HepG2 (cell line): ENCODE data around the gene EHD4. TPM values are rescaled to one million over a fixed set of nuclear protein-coding genes. Genes with fewer than 3 reads are reported as not detected.

Experiments
- CBX5 ChIP-seq: sonication (generic); formaldehyde crosslinking; IDR thresholded peaks from 2 replicates; pipeline ENCODE4 v1.4.0; 2020; ENCODE audit warnings: missing genetic modification reagents, borderline replicate concordance
- GABPA ChIP-seq, 2 experiments: IDR thresholded peaks; 2 replicates each; pipeline ENCODE4 v1.6.1; 2011 to 2016; ENCODE audit warnings: low read depth in 2 of 2, low read length in 1 of 2, missing biosample characterization in 1 of 2, missing genetic modification characterization in 1 of 2
- GTF2F1 ChIP-seq: fragments of 150-350 bp; IDR thresholded peaks from 2 replicates; pipeline ENCODE4 v1.6.1; 2014; ENCODE audit warnings: low read length
- IRX3 ChIP-seq: sonication (generic); formaldehyde crosslinking; IDR thresholded peaks from 2 replicates; pipeline ENCODE4 v1.8.1; 2023; ENCODE audit warnings: mild to moderate bottlenecking, low read depth, missing genetic modification reagents, borderline replicate concordance
- KDM5B ChIP-seq: sonication (generic); formaldehyde crosslinking; IDR thresholded peaks from 2 replicates; pipeline ENCODE4 v1.4.0; 2020; ENCODE audit warnings: missing genetic modification reagents, mild to moderate bottlenecking, borderline replicate concordance
- MAFG ChIP-seq: sonication (generic); formaldehyde crosslinking; IDR thresholded peaks from 2 replicates; pipeline ENCODE4 v1.5.1; 2020; ENCODE audit warnings: mild to moderate bottlenecking, missing genetic modification reagents
- MLLT10 ChIP-seq: sonication (generic); formaldehyde crosslinking; IDR thresholded peaks from 2 replicates; pipeline ENCODE4 v1.4.0; 2020; ENCODE audit warnings: missing genetic modification reagents
- MTF1 ChIP-seq: sonication (generic); formaldehyde crosslinking; IDR thresholded peaks from 2 replicates; pipeline ENCODE4 v1.5.0; 2020; ENCODE audit warnings: missing genetic modification reagents
- NFIC ChIP-seq: IDR thresholded peaks from 2 replicates; pipeline ENCODE4 v1.6.1; 2012; ENCODE audit warnings: mild to moderate bottlenecking, low read length, inconsistent platforms
- NR2F1 ChIP-seq, 2 experiments: fragments of 450-650 bp in 1 of 2; formaldehyde crosslinking in 1 of 2; IDR thresholded peaks; 2 replicates each; pipeline versions ENCODE4 v1.5.0 to v1.6.1; 2016 to 2020; ENCODE audit warnings: mild to moderate bottlenecking in 1 of 2, missing compliant biosample characterization in 1 of 2, missing genetic modification reagents in 1 of 2, moderate library complexity in 1 of 2
- NR3C1 ChIP-seq: sonication (generic); formaldehyde crosslinking; IDR thresholded peaks from 2 replicates; pipeline ENCODE4 v1.4.0; 2020; ENCODE audit warnings: missing genetic modification reagents
- RXRB ChIP-seq: IDR thresholded peaks from 2 replicates; pipeline ENCODE4 v1.6.1; 2016; ENCODE audit warnings: borderline replicate concordance, missing genetic modification reagents, missing compliant biosample characterization
- TOE1 ChIP-seq: sonication (generic); formaldehyde crosslinking; IDR thresholded peaks from 2 replicates; pipeline ENCODE4 v1.4.0; 2020; ENCODE audit warnings: mild to moderate bottlenecking, missing genetic modification reagents
- TRIM24 ChIP-seq: sonication (generic); formaldehyde crosslinking; IDR thresholded peaks from 2 replicates; pipeline ENCODE4 v1.8.0; 2022; ENCODE audit warnings: mild to moderate bottlenecking, missing genetic modification reagents
- XRCC5 ChIP-seq: fragments of 200-400 bp; formaldehyde crosslinking; optimal IDR thresholded peaks from 2 replicates; pipeline ENCODE3; 2017; ENCODE audit warnings: mild to moderate bottlenecking, low read length
- ZFP36 ChIP-seq: fragments of 150-350 bp; IDR thresholded peaks from 2 replicates; pipeline ENCODE4 v1.6.1; 2018; ENCODE audit warnings: borderline replicate concordance, low read length, low read depth; ENCODE audit not compliant: partially characterized antibody
- ZFP36L2 ChIP-seq: sonication (generic); formaldehyde crosslinking; IDR thresholded peaks from 2 replicates; pipeline ENCODE4 v1.4.0; 2020; ENCODE audit warnings: missing genetic modification reagents
- ZNF124 ChIP-seq: sonication (generic); formaldehyde crosslinking; IDR thresholded peaks from 2 replicates; pipeline ENCODE4 v1.4.0; 2020; ENCODE audit warnings: missing genetic modification reagents
- ZNF17 ChIP-seq: sonication (generic); formaldehyde crosslinking; IDR thresholded peaks from 2 replicates; pipeline ENCODE4 v1.5.0; 2020; ENCODE audit warnings: mild to moderate bottlenecking, missing genetic modification reagents
- ZNF331 ChIP-seq: sonication (generic); formaldehyde crosslinking; IDR thresholded peaks from 2 replicates; pipeline ENCODE4 v1.4.0; 2020; ENCODE audit warnings: missing genetic modification reagents
- ZNF556 ChIP-seq: sonication (generic); formaldehyde crosslinking; IDR thresholded peaks from 2 replicates; pipeline ENCODE4 v1.4.0; 2020; ENCODE audit warnings: mild to moderate bottlenecking, missing genetic modification reagents, borderline replicate concordance
- ZNF562 ChIP-seq: sonication (generic); formaldehyde crosslinking; IDR thresholded peaks from 2 replicates; pipeline ENCODE4 v1.8.0; 2022; ENCODE audit warnings: missing genetic modification reagents, borderline replicate concordance
- ZNF564 ChIP-seq: sonication (generic); formaldehyde crosslinking; IDR thresholded peaks from 2 replicates; pipeline ENCODE4 v1.8.1; 2023; ENCODE audit warnings: mild to moderate bottlenecking, missing genetic modification reagents
- ZNF674 ChIP-seq: sonication (generic); formaldehyde crosslinking; IDR thresholded peaks from 2 replicates; pipeline ENCODE4 v1.5.0; 2020; ENCODE audit warnings: low read depth, mild to moderate bottlenecking, missing genetic modification reagents
- ZNF703 ChIP-seq: sonication (generic); formaldehyde crosslinking; IDR thresholded peaks from 2 replicates; pipeline ENCODE4 v1.5.1; 2020; ENCODE audit warnings: missing genetic modification reagents, mild to moderate bottlenecking, moderate library complexity, borderline replicate concordance
- ZNF782 ChIP-seq: sonication (generic); formaldehyde crosslinking; IDR thresholded peaks from 2 replicates; pipeline ENCODE4 v1.4.0; 2020; ENCODE audit warnings: missing genetic modification reagents, mild to moderate bottlenecking, borderline replicate concordance
- polyA plus RNA-seq, 8 experiments: library from polyadenylated mRNA; depleted of rRNA in 3 of 8; stranded (reverse) in 7 of 8; unstranded in 1 of 8; fragments of >200 nt; fragmentation: Illumina TruSeq in 4 of 8; extraction: Trizol in 4 of 8; gene quantifications; 2 replicates each; pipeline versions ENCODE4 v1.2.1 to v1.2.3, GENCODE V29; 2011 to 2016; ENCODE audit warnings: low read depth in 4 of 8, missing spikeins in 1 of 8, mixed read lengths in 1 of 8; ENCODE audit not compliant: insufficient read depth in 1 of 8
- total RNA-seq, 5 experiments: library from RNA; depleted of rRNA; stranded (reverse); fragments of >200 nt; fragmentation: Illumina TruSeq; extraction: Trizol; gene quantifications; 2 replicates each; pipeline ENCODE4 v1.2.3, GENCODE V29; 2016; ENCODE audit warnings: low read depth in 1 of 5
- TF ChIP-seq, protein P1 (sequence below): sonication (generic); formaldehyde crosslinking; IDR thresholded peaks from 2 replicates; pipeline ENCODE4 v1.4.0; 2020; ENCODE audit warnings: missing genetic modification reagents, borderline replicate concordance
- TF ChIP-seq, protein P2 (sequence below): sonication (generic); formaldehyde crosslinking; IDR thresholded peaks from 2 replicates; pipeline ENCODE4 v1.4.0; 2020; ENCODE audit warnings: missing genetic modification reagents
- TF ChIP-seq, protein P3 (sequence below): IDR thresholded peaks from 2 replicates; pipeline ENCODE4 v1.6.1; 2016; ENCODE audit warnings: low read depth, borderline replicate concordance
- TF ChIP-seq, protein P4 (sequence below): sonication (generic); formaldehyde crosslinking; IDR thresholded peaks from 2 replicates; pipeline ENCODE4 v1.4.0; 2020; ENCODE audit warnings: missing genetic modification reagents, borderline replicate concordance

Gene EHD4
- total and polyA plus RNA-seq, 2 of the 13 experiments (the other 11 are each of a cell fraction or from before 2014, with no cell fraction given) = 3.1 to 4.8 TPM

DNA sequence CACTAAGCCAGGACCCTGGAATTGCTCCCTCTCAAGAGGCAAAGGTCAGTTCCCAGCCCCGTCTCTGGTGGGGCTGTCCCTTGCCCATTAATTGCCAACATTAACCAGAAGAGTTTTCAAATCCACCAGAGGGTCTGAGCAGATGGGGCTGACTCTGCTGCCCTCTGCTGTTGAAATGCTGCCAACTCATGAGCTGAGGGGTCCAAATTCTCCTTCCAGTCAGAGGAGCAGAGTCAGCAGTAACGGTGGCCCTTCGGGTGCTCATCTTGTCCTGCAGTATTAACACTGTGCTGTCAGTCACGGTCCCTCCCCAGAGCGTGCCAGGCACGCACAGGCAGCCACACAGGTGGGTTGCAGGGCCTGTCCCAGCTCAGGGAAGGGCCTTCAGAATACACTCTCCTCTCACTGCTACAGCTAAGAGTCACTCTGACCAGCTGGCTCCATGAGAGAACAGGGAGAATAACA, 67.8 kb downstream of the EHD4 start (continued):
- no peak for TF ChIP-seq ZNF331 (CRISPR knock-in tag)
- TF ChIP-seq NFIC = no peak
- TF ChIP-seq ZNF124 (CRISPR knock-in tag) = no peak
- TF ChIP-seq, protein P1, sequence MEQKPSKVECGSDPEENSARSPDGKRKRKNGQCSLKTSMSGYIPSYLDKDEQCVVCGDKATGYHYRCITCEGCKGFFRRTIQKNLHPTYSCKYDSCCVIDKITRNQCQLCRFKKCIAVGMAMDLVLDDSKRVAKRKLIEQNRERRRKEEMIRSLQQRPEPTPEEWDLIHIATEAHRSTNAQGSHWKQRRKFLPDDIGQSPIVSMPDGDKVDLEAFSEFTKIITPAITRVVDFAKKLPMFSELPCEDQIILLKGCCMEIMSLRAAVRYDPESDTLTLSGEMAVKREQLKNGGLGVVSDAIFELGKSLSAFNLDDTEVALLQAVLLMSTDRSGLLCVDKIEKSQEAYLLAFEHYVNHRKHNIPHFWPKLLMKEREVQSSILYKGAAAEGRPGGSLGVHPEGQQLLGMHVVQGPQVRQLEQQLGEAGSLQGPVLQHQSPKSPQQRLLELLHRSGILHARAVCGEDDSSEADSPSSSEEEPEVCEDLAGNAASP (CRISPR knock-in tag) = no peak
- no peak for TF ChIP-seq GABPA (IDR thresholded peaks at IDR 0.05; ENCODE audit: low read depth, low read length)
- TF ChIP-seq GABPA (CRISPR knock-in tag; IDR thresholded peaks at IDR 0.05; ENCODE audit: low read depth) = no peak
- TF ChIP-seq, protein P2, sequence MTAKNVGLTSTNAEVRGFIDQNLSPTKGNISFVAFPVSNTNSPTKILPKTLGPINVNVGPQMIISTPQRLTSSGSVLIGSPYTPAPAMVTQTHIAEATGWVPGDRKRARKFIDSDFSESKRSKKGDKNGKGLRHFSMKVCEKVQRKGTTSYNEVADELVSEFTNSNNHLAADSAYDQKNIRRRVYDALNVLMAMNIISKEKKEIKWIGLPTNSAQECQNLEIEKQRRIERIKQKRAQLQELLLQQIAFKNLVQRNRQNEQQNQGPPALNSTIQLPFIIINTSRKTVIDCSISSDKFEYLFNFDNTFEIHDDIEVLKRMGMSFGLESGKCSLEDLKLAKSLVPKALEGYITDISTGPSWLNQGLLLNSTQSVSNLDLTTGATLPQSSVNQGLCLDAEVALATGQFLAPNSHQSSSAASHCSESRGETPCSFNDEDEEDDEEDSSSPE (CRISPR knock-in tag) = no peak
- TF ChIP-seq NR3C1 (CRISPR knock-in tag) = no peak
- TF ChIP-seq KDM5B (CRISPR knock-in tag) = no peak
- TF ChIP-seq, protein P3, sequence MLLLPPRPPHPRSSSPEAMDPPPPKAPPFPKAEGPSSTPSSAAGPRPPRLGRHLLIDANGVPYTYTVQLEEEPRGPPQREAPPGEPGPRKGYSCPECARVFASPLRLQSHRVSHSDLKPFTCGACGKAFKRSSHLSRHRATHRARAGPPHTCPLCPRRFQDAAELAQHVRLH (CRISPR knock-in tag) = no peak
- TF ChIP-seq TRIM24 (CRISPR knock-in tag) = no peak
- TF ChIP-seq NR2F1 (CRISPR knock-in tag; IDR thresholded peaks at IDR 0.05) = no peak
- no peak for TF ChIP-seq TOE1 (CRISPR knock-in tag)
- no peak for TF ChIP-seq GTF2F1
- TF ChIP-seq, protein P4, sequence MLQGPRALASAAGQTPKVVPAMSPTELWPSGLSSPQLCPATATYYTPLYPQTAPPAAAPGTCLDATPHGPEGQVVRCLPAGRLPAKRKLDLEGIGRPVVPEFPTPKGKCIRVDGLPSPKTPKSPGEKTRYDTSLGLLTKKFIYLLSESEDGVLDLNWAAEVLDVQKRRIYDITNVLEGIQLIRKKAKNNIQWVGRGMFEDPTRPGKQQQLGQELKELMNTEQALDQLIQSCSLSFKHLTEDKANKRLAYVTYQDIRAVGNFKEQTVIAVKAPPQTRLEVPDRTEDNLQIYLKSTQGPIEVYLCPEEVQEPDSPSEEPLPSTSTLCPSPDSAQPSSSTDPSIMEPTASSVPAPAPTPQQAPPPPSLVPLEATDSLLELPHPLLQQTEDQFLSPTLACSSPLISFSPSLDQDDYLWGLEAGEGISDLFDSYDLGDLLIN = no peak
- TF ChIP-seq RXRB (CRISPR knock-in tag) = 0 out of 2 replicates have a peak, but pooled peaks have one; percentile 14
- no peak for TF ChIP-seq ZNF782 (CRISPR knock-in tag)
- TF ChIP-seq ZNF17 (CRISPR knock-in tag) = no peak
- no peak for TF ChIP-seq ZNF703 (CRISPR knock-in tag)
- TF ChIP-seq ZNF562 (CRISPR knock-in tag) = no peak
- no peak for TF ChIP-seq ZFP36
- no peak for TF ChIP-seq MTF1 (CRISPR knock-in tag)
- no peak for TF ChIP-seq ZNF674 (CRISPR knock-in tag)
- peak; percentile 14; the same call in 1 of the 2 replicates for TF ChIP-seq MAFG (CRISPR knock-in tag)
- peak; percentile 55 for TF ChIP-seq XRCC5
- no peak for TF ChIP-seq ZNF556
- no peak for TF ChIP-seq ZNF564 (CRISPR knock-in tag)
- peak; percentile 32; the same call in 1 of the 2 replicates for TF ChIP-seq CBX5
- no peak for TF ChIP-seq ZFP36L2
- TF ChIP-seq MLLT10 (CRISPR knock-in tag) = no peak
- no peak for TF ChIP-seq IRX3 (CRISPR knock-in tag)
